ENCODE measurements around the gene CHCHD6.

DNA sequence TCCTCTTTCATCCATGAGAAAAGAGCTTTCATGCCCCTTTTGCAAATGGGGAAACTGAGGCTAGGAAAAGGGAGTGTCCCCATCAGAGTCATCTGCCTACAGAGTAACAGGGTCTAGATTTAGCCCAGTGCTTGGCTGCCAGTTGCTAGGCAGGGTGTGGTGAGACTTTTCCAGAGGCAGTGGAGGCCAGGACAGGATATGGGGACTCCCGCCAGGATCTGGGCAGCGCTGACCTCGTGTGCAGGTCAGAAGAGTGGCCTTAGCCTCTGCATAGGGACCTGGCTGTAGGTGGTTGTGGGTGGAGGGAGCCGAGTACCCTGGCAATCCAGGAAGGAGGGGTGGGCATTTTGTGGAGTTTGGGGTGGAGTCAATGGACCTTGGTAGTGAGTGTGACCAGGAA is 283.1 kb downstream of the CHCHD6 start:
- TF ChIP-seq POLR2A (IDR thresholded peaks at IDR 0.05; ENCODE audit: low read depth, low read length) (no peak), POLR2AphosphoS5 (IDR thresholded peaks at IDR 0.05; ENCODE audit: low read depth, low read length) (no peak), TAF1 (IDR thresholded peaks at IDR 0.05; ENCODE audit: borderline replicate concordance, low read depth, low read length) (no peak)

All from GM12892 (cell line).